22Rv1 (cell line): Measurements from ENCODE around the gene UFSP1.
"Not testable (repeated sequence)": the region's sequence is repeated elsewhere in the genome, so short reads cannot be mapped to it uniquely, and the experiment has no call there.

ENCODE experiments used
- H3K27ac ChIP-seq: fragments of 450-650 bp; 2 replicates; pipeline ENCODE4 v1.5.1; 2017
- ZFX ChIP-seq: fragments of 450-650 bp; IDR thresholded peaks from 2 replicates; pipeline ENCODE4 v1.6.1; 2017; ENCODE audit warnings: antibody characterized with exemption, borderline replicate concordance
- TF ChIP-seq, protein P1 (sequence below): fragments of 450-650 bp; IDR thresholded peaks from 2 replicates; pipeline ENCODE4 v1.5.1; 2017; ENCODE audit warnings: mild to moderate bottlenecking

The UFSP1 gene

DNA sequence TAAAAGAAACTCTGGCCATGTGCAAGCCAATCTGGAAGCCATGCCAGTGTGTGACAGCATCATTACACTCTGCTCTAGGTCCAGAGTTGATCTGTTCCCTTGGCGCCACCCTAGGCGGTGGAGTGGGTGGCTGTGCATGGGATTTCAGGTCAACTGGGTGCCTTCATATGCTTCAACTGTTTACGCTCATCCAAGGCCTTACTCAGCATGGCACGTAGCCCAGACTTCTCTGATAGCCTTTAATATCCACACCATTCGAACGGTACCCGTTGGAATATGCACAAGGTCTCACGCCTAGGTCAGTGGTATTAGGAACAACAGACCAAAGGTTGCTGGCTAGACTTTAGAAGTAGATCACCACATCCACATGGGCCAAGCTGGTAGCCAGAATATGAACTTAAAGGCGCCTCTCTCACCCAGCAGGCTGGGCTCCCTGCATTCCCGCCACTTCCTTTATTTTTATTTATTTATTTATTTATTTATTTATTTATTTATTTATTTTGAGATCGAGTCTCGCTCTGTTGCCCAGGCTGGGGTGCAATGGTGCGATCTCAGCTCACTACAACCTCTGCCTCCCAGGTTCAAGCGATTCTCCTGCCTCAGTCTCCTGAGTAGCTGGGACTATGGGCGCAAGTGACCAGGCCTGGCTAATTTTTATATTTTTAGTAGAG lies 24.8 kb upstream of the UFSP1 start:
- TF ChIP-seq, protein P1, sequence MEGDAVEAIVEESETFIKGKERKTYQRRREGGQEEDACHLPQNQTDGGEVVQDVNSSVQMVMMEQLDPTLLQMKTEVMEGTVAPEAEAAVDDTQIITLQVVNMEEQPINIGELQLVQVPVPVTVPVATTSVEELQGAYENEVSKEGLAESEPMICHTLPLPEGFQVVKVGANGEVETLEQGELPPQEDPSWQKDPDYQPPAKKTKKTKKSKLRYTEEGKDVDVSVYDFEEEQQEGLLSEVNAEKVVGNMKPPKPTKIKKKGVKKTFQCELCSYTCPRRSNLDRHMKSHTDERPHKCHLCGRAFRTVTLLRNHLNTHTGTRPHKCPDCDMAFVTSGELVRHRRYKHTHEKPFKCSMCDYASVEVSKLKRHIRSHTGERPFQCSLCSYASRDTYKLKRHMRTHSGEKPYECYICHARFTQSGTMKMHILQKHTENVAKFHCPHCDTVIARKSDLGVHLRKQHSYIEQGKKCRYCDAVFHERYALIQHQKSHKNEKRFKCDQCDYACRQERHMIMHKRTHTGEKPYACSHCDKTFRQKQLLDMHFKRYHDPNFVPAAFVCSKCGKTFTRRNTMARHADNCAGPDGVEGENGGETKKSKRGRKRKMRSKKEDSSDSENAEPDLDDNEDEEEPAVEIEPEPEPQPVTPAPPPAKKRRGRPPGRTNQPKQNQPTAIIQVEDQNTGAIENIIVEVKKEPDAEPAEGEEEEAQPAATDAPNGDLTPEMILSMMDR, result no peak
- TF ChIP-seq ZFX, result no peak
- no peak overlapping the region for H3K27ac ChIP-seq

DNA sequence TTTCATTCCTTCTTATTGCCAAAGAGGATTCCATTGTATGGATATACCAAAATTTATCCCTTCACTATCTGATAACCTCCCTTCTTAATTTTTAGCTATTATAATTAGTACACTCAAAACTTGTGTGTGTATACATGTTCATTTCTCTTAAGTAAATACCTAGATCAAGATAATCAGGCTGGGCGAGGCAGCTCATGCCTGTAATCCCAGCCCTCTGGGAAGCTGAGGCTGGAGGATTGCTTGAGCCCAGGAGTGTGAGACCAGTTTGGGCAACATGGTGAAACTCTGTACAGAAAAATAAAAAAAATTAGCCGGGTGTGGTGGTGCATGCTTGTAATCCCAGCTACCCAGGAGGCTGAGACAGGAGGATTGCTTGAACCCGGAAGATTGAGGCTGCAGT lies 22.0 kb upstream of the UFSP1 start:
- no peak overlapping the region for H3K27ac ChIP-seq
- TF ChIP-seq, protein P1, result no peak
- TF ChIP-seq ZFX, result no peak

DNA sequence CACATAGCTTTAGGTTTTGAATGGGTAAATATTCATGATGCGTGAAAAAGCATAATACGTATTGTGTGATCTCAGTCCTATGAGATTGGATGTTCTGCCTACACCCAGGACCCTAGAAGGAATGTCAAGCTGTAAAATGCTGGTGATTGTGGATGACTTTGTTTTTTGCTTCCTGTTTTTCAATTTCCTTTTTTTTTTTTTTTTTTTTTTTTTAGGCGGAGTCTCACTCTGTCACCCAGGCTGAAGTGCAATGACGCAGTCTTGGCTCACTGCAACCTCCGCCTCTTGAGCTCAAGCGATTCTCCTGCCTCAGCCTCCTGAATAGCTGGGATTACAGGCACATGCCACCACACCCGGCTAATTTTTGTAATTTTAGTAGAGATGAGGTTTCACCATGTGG lies 20.9 kb upstream of the UFSP1 start:
- not testable (repeated sequence) for H3K27ac ChIP-seq

DNA sequence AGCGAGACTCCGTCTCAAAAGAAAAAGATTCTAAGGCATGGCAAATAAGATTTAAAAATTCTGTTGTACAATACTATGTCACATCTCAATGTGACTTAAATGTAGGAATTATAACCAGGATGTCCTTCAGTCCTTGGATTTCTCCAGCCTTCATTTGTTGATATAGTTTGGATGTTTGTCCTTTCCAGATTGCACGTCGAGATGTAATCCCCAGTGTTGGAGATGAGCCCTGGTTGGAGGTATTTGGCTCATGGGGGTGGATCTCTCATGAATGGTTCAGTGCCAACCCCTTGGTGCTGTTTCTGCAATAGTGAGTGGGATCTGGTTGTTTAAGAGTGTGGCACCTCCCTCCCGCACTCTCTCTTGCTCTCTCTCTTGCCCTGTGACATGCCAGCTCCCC lies 19.0 kb upstream of the UFSP1 start:
- H3K27ac ChIP-seq, result no peak overlapping the region
- TF ChIP-seq, protein P1, result no peak
- no peak for TF ChIP-seq ZFX

- H3K27ac ChIP-seq, result no peak overlapping the region
- TF ChIP-seq, protein P1, result no peak
- no peak for TF ChIP-seq ZFX
These were observed 13.1 kb upstream of the UFSP1 start for GRCh38 chr7:100902638-100903037.

DNA sequence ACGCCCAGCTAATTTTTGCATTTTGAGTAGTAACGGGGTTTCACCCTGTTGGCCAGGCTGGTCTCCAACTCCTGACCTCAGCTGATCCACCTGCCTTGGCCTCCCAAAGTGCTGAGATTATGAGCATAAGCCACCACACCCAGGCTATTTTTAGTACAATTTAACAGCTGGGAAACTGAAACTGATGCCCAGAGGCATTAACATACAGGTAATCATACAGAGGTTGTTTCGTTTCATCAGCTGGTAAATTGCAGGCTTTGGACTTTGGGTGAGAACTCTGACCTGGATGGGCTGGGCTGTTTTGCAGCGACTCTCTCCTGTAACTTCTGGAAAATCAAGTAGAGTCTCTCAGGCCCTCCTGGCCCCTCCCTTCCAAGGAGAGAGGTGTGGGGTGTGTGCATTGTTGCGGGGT lies 12.4 kb upstream of the UFSP1 start:
- TF ChIP-seq, protein P1, result no peak
- no peak for TF ChIP-seq ZFX
- H3K27ac ChIP-seq, result no peak overlapping the region

- no peak overlapping the region for H3K27ac ChIP-seq
- TF ChIP-seq ZFX, result no peak
- TF ChIP-seq, protein P1, result no peak
These were observed 11.5 kb upstream of the UFSP1 start for GRCh38 chr7:100900978-100901377.

DNA sequence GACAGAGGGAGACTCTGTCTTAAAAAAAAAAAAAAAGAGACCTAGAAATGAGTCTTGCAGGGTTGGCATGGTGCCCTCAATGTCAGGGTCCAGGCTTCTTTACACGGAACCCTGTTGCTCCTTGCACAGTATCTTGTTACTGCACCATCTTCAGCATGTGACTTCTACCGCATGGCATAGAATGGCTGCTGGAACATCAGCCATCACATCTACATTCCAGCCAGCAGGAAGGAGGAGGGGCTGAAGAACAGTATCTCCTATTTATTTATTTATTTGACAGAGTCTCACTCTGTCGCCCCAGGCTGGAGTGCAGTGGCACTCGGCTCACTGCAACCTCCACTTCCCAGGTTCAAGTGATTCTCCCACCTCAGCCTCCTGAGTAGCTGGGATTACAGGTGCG lies 9.9 kb upstream of the UFSP1 start:
- H3K27ac ChIP-seq, result no peak overlapping the region
- TF ChIP-seq ZFX, result no peak
- TF ChIP-seq, protein P1, result no peak
